ENCODE results near the gene TEX261.

TEX261 gene

DNA sequence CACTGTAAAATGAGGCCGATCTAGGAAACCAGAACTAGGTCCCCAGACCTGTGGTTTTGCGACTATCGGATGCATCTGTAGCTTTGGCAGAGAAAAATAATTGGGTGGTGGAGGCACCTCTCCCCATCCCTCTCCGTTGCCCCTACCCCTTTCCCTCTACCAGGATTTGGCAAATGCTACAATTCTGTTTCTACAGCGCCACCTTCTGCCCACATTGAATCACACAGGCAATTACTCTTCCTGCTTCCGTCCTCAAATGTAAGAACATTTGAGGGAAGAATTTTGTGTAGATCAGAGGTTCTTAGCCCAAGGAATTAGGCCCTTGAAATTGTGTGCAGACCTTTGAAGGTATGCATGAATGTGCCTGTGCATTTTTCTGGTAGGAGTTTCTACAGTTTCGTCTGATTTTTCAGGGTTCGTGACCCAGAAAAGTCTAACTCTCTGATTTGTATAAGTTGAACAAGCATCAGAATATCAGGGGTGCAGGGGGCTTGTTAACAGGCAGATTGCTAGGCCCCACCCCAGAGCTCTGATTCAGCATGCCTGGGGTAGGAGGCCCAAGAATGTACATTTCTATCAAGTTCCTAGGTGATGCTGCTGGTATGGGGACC lies 47.7 kb downstream of the TEX261 start:
- Histone ChIP-seq H3K4me2 (ENCODE audit: low read length) (no peak overlapping the region), H3K4me1 (ENCODE audit: control insufficient read depth, insufficient read depth, low read length) (peaks cover 19% of the 10 kb centered on the region), H3K4me3 (ENCODE audit: low read length) (no peak overlapping the region), H3K36me3 (ENCODE audit: insufficient read depth, low read length) (no peaks in the 10 kb centered on the region), H3K9me3 (replicated peaks; ENCODE audit: low read length) (no peaks in the 10 kb centered on the region), H3K9ac (ENCODE audit: low read depth, low read length) (no peak overlapping the region), H3K27me3 (ENCODE audit: control insufficient read depth, insufficient read depth, low read length) (no peaks in the 10 kb centered on the region)

- Histone ChIP-seq H3K4me3 (ENCODE audit: low read length) (no peak overlapping the region), H3K27me3 (ENCODE audit: control insufficient read depth, insufficient read depth, low read length) (no peaks in the 10 kb centered on the region), H3K4me2 (ENCODE audit: low read length) (no peak overlapping the region), H3K9me3 (replicated peaks; ENCODE audit: low read length) (no peaks in the 10 kb centered on the region), H3K9ac (ENCODE audit: low read depth, low read length) (no peak overlapping the region), H3K4me1 (ENCODE audit: control insufficient read depth, insufficient read depth, low read length) (peaks cover 19% of the 10 kb centered on the region), H3K36me3 (ENCODE audit: insufficient read depth, low read length) (no peaks in the 10 kb centered on the region)
These were observed 50.5 kb downstream of the TEX261 start for GRCh38 chr2:70944111-70944690.

- no peaks in the 10 kb centered on the region for H3K27me3 ChIP-seq (ENCODE audit: control insufficient read depth, insufficient read depth, low read length)
- H3K4me2 ChIP-seq (ENCODE audit: low read length): no peak overlapping the region
- H3K9me3 ChIP-seq (replicated peaks; ENCODE audit: low read length): no peaks in the 10 kb centered on the region
- no peak overlapping the region for H3K4me3 ChIP-seq (ENCODE audit: low read length)
- no peaks in the 10 kb centered on the region for H3K36me3 ChIP-seq (ENCODE audit: insufficient read depth, low read length)
- H3K4me1 ChIP-seq (ENCODE audit: control insufficient read depth, insufficient read depth, low read length): peaks cover 19% of the 10 kb centered on the region
- no peak overlapping the region for H3K9ac ChIP-seq (ENCODE audit: low read depth, low read length)
These were observed 51.3 kb downstream of the TEX261 start for GRCh38 chr2:70943205-70943871.

DNA sequence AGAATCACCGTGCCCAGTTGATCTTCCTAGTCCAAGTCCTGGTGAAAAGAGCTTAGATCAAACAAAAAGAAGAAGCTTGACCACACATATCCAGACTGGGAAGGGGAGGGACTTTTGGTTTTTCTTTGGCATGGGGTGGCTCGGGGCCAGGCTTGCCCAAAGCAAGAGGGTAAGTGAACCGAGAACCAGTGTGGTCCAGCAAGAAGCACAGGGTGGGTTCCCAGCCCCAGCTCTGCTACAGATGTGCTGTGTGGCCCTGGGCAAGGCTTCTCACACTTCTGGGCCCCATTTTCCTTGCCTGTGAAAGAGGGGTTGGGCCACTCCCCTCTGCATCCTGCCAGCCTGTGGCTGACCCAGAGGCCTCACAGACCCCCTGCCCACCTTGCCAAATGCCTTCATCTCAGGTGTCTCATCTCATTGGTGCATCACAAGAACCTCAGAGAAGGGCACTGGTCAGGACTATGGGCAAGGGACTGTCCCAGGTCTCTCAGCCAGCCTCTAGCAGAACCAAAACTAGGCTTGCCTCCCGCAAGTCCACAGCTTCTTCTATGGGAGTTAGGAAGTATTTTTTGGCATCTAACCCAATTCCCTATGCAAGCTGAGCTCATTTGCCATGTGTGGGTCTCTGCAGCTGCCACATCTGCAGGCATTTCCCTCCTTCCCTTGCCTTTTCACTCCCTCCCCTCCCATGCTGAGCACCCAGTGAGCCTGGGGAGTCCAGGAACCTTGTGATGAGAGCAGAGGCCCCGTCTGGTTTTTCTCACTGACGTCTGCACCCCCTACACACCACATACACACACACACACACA lies 52.1 kb downstream of the TEX261 start:
- no peak overlapping the region for H3K9ac ChIP-seq (ENCODE audit: low read depth, low read length)
- peaks cover 11% of the 10 kb centered on the region for H3K4me1 ChIP-seq (ENCODE audit: control insufficient read depth, insufficient read depth, low read length)
- no peaks in the 10 kb centered on the region for H3K27me3 ChIP-seq (ENCODE audit: control insufficient read depth, insufficient read depth, low read length)
- H3K4me3 ChIP-seq (ENCODE audit: low read length): no peak overlapping the region
- no peaks in the 10 kb centered on the region for H3K9me3 ChIP-seq (replicated peaks; ENCODE audit: low read length)
- no peaks in the 10 kb centered on the region for H3K36me3 ChIP-seq (ENCODE audit: insufficient read depth, low read length)
- H3K4me2 ChIP-seq (ENCODE audit: low read length): no peak overlapping the region

- peaks cover 5% of the 10 kb centered on the region for H3K4me1 ChIP-seq (ENCODE audit: control insufficient read depth, insufficient read depth, low read length)
- no peaks in the 10 kb centered on the region for H3K9me3 ChIP-seq (replicated peaks; ENCODE audit: low read length)
- no peak overlapping the region for H3K4me3 ChIP-seq (ENCODE audit: low read length)
- no peaks in the 10 kb centered on the region for H3K27me3 ChIP-seq (ENCODE audit: control insufficient read depth, insufficient read depth, low read length)
- H3K9ac ChIP-seq (ENCODE audit: low read depth, low read length): no peak overlapping the region
- H3K4me2 ChIP-seq (ENCODE audit: low read length): no peak overlapping the region
- no peaks in the 10 kb centered on the region for H3K36me3 ChIP-seq (ENCODE audit: insufficient read depth, low read length)
These were observed 53.0 kb downstream of the TEX261 start for GRCh38 chr2:70941701-70942100.

GRCh38 chr2:70941186-70941585 lies 53.5 kb downstream of the TEX261 start:
- Histone ChIP-seq H3K27me3 (ENCODE audit: control insufficient read depth, insufficient read depth, low read length) (no peaks in the 10 kb centered on the region), H3K9ac (ENCODE audit: low read depth, low read length) (no peak overlapping the region), H3K36me3 (ENCODE audit: insufficient read depth, low read length) (no peaks in the 10 kb centered on the region), H3K4me3 (ENCODE audit: low read length) (no peak overlapping the region), H3K9me3 (replicated peaks; ENCODE audit: low read length) (no peaks in the 10 kb centered on the region), H3K4me2 (ENCODE audit: low read length) (no peak overlapping the region), H3K4me1 (ENCODE audit: control insufficient read depth, insufficient read depth, low read length) (peaks cover 5% of the 10 kb centered on the region)

DNA sequence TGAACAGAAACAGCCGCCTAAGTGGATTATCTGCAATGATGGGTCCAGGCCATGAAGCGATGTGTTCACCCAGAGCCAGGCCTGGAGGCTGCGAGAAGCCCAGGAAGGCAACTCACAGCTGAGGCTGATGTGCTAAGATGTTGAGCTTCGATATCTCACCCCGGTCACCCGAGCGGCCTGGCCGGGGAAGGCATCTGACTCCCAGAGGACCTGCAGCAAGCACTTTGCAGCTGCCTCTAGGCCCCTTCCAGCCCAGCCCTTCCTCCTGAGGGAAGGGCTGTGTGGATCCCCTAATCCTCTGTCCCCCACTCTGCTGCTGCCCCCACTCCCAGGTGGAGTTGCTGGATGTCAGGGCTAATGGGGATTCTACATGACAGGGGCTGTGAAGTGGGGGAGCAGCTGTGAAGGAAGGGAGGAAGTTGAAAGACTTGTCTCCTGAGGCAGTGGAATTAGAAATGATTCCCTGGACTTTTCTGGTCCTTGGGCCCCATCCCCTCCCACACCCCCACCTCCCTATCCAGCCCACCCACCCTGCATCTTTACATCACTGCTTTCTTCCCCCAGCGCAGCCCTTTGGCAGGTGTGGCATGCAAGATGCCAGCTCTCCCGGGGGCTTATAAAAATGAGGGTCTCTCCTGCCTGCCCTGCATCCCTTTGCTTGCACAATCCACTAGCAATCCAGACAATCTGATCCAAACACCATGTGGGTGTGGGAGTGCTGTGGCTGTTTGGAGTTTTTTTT lies 54.7 kb downstream of the TEX261 start:
- no peaks in the 10 kb centered on the region for H3K36me3 ChIP-seq (ENCODE audit: insufficient read depth, low read length)
- H3K9ac ChIP-seq (ENCODE audit: low read depth, low read length): no peak overlapping the region
- no peak overlapping the region for H3K4me2 ChIP-seq (ENCODE audit: low read length)
- no peaks in the 10 kb centered on the region for H3K4me1 ChIP-seq (ENCODE audit: control insufficient read depth, insufficient read depth, low read length)
- no peak overlapping the region for H3K4me3 ChIP-seq (ENCODE audit: low read length)
- no peaks in the 10 kb centered on the region for H3K27me3 ChIP-seq (ENCODE audit: control insufficient read depth, insufficient read depth, low read length)
- no peaks in the 10 kb centered on the region for H3K9me3 ChIP-seq (replicated peaks; ENCODE audit: low read length)

- Histone ChIP-seq H3K4me3 (ENCODE audit: low read length) (no peak overlapping the region), H3K27me3 (ENCODE audit: control insufficient read depth, insufficient read depth, low read length) (no peaks in the 10 kb centered on the region), H3K9me3 (replicated peaks; ENCODE audit: low read length) (no peaks in the 10 kb centered on the region), H3K36me3 (ENCODE audit: insufficient read depth, low read length) (no peaks in the 10 kb centered on the region), H3K4me2 (ENCODE audit: low read length) (no peak overlapping the region), H3K9ac (ENCODE audit: low read depth, low read length) (no peak overlapping the region), H3K4me1 (ENCODE audit: control insufficient read depth, insufficient read depth, low read length) (no peaks in the 10 kb centered on the region)
These were observed 55.5 kb downstream of the TEX261 start for GRCh38 chr2:70939001-70939838.

DNA sequence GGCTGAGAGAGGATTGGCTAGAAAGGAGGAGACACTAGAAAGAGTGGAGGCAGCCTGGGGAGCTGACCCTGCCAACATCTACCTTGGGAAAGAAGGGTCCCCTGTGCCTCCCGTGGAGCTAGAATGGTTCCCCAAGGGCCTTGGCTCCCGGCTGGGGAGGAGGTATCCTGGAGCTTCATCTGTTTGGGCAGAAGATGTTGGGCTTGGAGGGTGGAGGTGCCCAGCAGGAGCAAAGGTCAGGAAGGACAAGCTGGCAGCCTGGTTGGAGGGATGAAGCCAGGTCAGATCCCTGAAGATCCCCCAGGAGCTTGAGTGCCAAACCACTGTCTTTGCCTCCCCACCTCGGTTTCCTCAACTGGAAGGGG lies 56.1 kb downstream of the TEX261 start:
- H3K27me3 ChIP-seq (ENCODE audit: control insufficient read depth, insufficient read depth, low read length): no peaks in the 10 kb centered on the region
- H3K9ac ChIP-seq (ENCODE audit: low read depth, low read length): no peak overlapping the region
- no peak overlapping the region for H3K4me3 ChIP-seq (ENCODE audit: low read length)
- no peaks in the 10 kb centered on the region for H3K36me3 ChIP-seq (ENCODE audit: insufficient read depth, low read length)
- no peaks in the 10 kb centered on the region for H3K9me3 ChIP-seq (replicated peaks; ENCODE audit: low read length)
- H3K4me2 ChIP-seq (ENCODE audit: low read length): no peak overlapping the region
- no peaks in the 10 kb centered on the region for H3K4me1 ChIP-seq (ENCODE audit: control insufficient read depth, insufficient read depth, low read length)

GRCh38 chr2:70937866-70938585 lies 56.6 kb downstream of the TEX261 start:
- H3K4me1 ChIP-seq (ENCODE audit: control insufficient read depth, insufficient read depth, low read length): no peaks in the 10 kb centered on the region
- H3K9ac ChIP-seq (ENCODE audit: low read depth, low read length): no peak overlapping the region
- H3K27me3 ChIP-seq (ENCODE audit: control insufficient read depth, insufficient read depth, low read length): no peaks in the 10 kb centered on the region
- H3K9me3 ChIP-seq (replicated peaks; ENCODE audit: low read length): no peaks in the 10 kb centered on the region
- H3K4me2 ChIP-seq (ENCODE audit: low read length): no peak overlapping the region
- no peak overlapping the region for H3K4me3 ChIP-seq (ENCODE audit: low read length)
- no peaks in the 10 kb centered on the region for H3K36me3 ChIP-seq (ENCODE audit: insufficient read depth, low read length)
